ENCODE data around the gene TNK2. TPM values are rescaled to one million over a fixed set of nuclear protein-coding genes. Genes with fewer than 3 reads are reported as not detected.
"Not testable (repeated sequence)": the region's sequence is repeated elsewhere in the genome, so short reads cannot be mapped to it uniquely, and the experiment has no call there.

TNK2 gene
- polyA plus RNA-seq, 3 donors, result 0.84 to 131 (median 1.8) TPM

DNA sequence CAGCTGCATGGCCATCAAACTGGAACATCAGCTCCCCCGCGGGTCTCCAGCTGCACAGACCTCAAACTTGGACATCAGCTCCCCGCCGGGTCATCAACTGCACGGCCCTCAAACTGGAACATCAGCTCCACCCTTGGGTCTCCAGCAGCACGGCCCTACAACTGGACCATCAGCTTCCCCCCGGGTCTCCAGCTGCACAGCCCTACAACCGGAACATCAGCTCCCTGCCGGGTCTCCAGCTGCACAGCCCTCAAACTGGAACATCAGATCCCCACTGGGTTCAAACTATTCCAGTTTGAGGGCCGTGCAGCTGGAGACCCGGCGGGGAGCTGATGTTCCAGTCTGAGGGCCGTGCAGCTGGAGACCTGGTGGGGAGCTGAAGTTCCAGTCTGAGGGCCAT lies 32.5 kb upstream of the TNK2 start:
- DNase-seq; H3K27me3 Mint-ChIP-seq (ENCODE audit: low read depth in 3 of 3); H3K4me3 Mint-ChIP-seq; H3K79me2 ChIP-seq (ENCODE audit: insufficient read depth, low read length); H3K27ac Mint-ChIP-seq; H3K9me3 ChIP-seq (replicated peaks in 1 of 2; ENCODE audit: control insufficient read depth in 1 of 2, insufficient read depth in 1 of 2, low read length in 2 of 2); H3K4me2 ChIP-seq (replicated peaks; ENCODE audit: extremely low read depth, low read length, poor library complexity, severe bottlenecking); H3K27ac ChIP-seq (ENCODE audit: low read depth in 1 of 2, low read length in 2 of 2); H3K27me3 ChIP-seq (ENCODE audit: control insufficient read depth in 2 of 2, insufficient read depth in 2 of 2, low read length in 2 of 2); H3K4me1 ChIP-seq (ENCODE audit: control insufficient read depth in 1 of 2, insufficient read depth in 2 of 2, low read length in 2 of 2); H2AFZ ChIP-seq (ENCODE audit: insufficient read depth, low read depth, low read length, poor library complexity, severe bottlenecking); H4K20me1 ChIP-seq (ENCODE audit: insufficient read depth, low read length); H3K36me3 ChIP-seq (replicated peaks in 1 of 2; ENCODE audit: control insufficient read depth in 1 of 2, insufficient read depth in 2 of 2, low read length in 2 of 2); H3K4me3 ChIP-seq (replicated peaks in 1 of 3; ENCODE audit: low read depth in 2 of 3, low read length in 3 of 3); H3K9ac ChIP-seq (ENCODE audit: insufficient read depth, low read length, poor library complexity, severe bottlenecking); H3K4me1 Mint-ChIP-seq: not testable (repeated sequence)
- intact Hi-C loops (cut with micrococcal nuclease), result loop anchor here in 1 of 2 donors (10.0 kb wide), 1 partner anchor 296 kb away; no protein-coding TSS in a partner anchor
- Mint-ChIP-seq H3K9me3 (peaks cover 5 to 20% (median 9%) of the 10 kb centered on the region in 7 donors), H3K36me3 (peaks cover 8 to 13% of the 10 kb centered on the region in 2 donors)
- WGBS (ENCODE audit: insufficient coverage), result 89% methylated on average over 13 of the region's 13 CpGs

DNA sequence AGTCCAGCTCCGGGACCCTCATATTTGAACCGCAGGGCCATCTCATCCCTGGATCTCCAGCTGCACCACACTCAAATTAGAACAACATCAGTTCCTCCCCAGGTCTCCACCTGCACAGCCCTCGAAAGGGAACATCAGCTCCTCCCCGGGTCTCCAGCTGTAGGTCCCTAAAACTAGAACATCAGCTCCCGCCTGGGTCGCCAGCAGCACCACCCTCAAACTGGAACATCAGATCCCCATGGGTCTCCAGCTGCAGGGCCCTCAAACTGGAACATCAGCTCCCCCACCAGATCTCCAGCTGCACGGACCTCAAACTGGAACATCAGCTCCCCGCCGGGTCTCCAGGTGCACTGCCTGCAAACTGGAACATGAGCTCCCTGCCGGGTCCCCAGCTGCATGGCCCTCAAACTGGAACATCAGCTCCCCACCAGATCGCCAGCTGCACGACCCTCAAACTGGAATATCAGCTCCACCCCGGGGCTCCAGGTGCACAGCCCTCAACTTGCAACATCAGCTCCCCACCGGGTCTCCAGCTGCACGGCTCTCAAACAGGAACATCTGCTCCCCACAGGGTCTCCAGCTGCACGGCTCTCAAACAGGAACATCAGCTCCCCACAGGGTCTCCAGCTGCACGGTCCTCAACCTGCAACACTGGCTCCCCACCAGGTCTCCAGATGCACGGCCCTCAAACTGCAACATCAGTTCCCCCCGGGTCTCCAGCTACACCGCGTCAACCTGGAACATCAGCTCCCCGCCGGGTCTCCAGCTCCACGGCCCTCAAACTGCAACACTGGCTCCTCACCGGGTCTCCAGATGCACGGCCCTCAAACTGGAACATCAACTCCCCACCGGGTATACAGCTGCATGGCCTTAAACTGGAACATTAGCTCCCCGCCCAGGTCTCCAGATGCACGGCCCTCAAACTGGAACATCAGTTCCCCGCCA lies 31.4 kb upstream of the TNK2 start:
- not testable (repeated sequence) for H3K9ac ChIP-seq (ENCODE audit: insufficient read depth, low read length, poor library complexity, severe bottlenecking); H3K27me3 ChIP-seq (ENCODE audit: control insufficient read depth in 2 of 2, insufficient read depth in 2 of 2, low read length in 2 of 2); H3K4me1 Mint-ChIP-seq; DNase-seq; H2AFZ ChIP-seq (ENCODE audit: insufficient read depth, low read depth, low read length, poor library complexity, severe bottlenecking); H3K79me2 ChIP-seq (ENCODE audit: insufficient read depth, low read length); H3K36me3 ChIP-seq (replicated peaks in 1 of 2; ENCODE audit: control insufficient read depth in 1 of 2, insufficient read depth in 2 of 2, low read length in 2 of 2); H3K27ac Mint-ChIP-seq; H3K4me2 ChIP-seq (replicated peaks; ENCODE audit: extremely low read depth, low read length, poor library complexity, severe bottlenecking); H3K4me3 ChIP-seq (replicated peaks in 1 of 3; ENCODE audit: low read depth in 2 of 3, low read length in 3 of 3); H3K4me1 ChIP-seq (ENCODE audit: control insufficient read depth in 1 of 2, insufficient read depth in 2 of 2, low read length in 2 of 2); H3K27ac ChIP-seq (ENCODE audit: low read depth in 1 of 2, low read length in 2 of 2); H3K27me3 Mint-ChIP-seq (ENCODE audit: low read depth in 3 of 3); H4K20me1 ChIP-seq (ENCODE audit: insufficient read depth, low read length); H3K4me3 Mint-ChIP-seq; H3K9me3 ChIP-seq (replicated peaks in 1 of 2; ENCODE audit: control insufficient read depth in 1 of 2, insufficient read depth in 1 of 2, low read length in 2 of 2)
- Mint-ChIP-seq H3K36me3 (peaks cover 8 to 13% of the 10 kb centered on the region in 2 donors), H3K9me3 (peaks cover 5 to 18% (median 9%) of the 10 kb centered on the region in 7 donors)
- WGBS (ENCODE audit: insufficient coverage), result 74% methylated on average over 26 of the region's 30 CpGs
- intact Hi-C loops (cut with micrococcal nuclease), result loop anchor here in 1 of 2 donors (10.0 kb wide), 1 partner anchor 295 kb away; no protein-coding TSS in a partner anchor

DNA sequence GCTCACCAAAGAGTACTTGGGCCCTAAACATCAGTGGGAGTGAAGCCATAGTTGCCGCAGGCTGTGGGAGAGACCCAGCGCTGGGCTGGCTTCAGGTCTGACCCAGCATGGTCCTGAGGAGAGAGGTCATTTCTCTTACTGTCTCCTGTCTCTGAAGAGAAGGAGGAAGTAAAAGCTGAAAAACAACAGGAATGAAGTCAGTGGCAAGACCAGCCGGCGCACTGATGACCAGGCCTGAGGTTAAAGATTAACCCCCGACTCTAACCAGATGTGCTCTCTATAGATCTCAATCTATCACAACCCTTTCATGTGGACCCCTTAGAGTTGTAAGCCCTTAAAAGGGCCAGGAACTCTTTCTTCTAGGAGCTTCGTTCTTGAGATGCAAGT lies 24.7 kb upstream of the TNK2 start:
- DNase-seq; H3K27me3 ChIP-seq (ENCODE audit: control insufficient read depth in 2 of 2, insufficient read depth in 2 of 2, low read length in 2 of 2); H3K9me3 ChIP-seq (replicated peaks in 1 of 2; ENCODE audit: control insufficient read depth in 1 of 2, insufficient read depth in 1 of 2, low read length in 2 of 2); H3K27me3 Mint-ChIP-seq (ENCODE audit: low read depth in 3 of 3); H3K9ac ChIP-seq (ENCODE audit: insufficient read depth, low read length, poor library complexity, severe bottlenecking); H3K27ac Mint-ChIP-seq; H3K36me3 ChIP-seq (replicated peaks in 1 of 2; ENCODE audit: control insufficient read depth in 1 of 2, insufficient read depth in 2 of 2, low read length in 2 of 2); H2AFZ ChIP-seq (ENCODE audit: insufficient read depth, low read depth, low read length, poor library complexity, severe bottlenecking); H3K9me3 Mint-ChIP-seq; H3K4me1 Mint-ChIP-seq; intact Hi-C loops (cut with micrococcal nuclease); H3K4me1 ChIP-seq (ENCODE audit: control insufficient read depth in 1 of 2, insufficient read depth in 2 of 2, low read length in 2 of 2); H3K36me3 Mint-ChIP-seq; H4K20me1 ChIP-seq (ENCODE audit: insufficient read depth, low read length); H3K79me2 ChIP-seq (ENCODE audit: insufficient read depth, low read length); H3K27ac ChIP-seq (ENCODE audit: low read depth in 1 of 2, low read length in 2 of 2); H3K4me3 ChIP-seq (replicated peaks in 1 of 3; ENCODE audit: low read depth in 2 of 3, low read length in 3 of 3); H3K4me2 ChIP-seq (replicated peaks; ENCODE audit: extremely low read depth, low read length, poor library complexity, severe bottlenecking): not testable (repeated sequence)
- 100% methylated on average over 1 of the region's 6 CpGs for WGBS (ENCODE audit: insufficient coverage)
- H3K4me3 Mint-ChIP-seq, result peak overlapping the region in 1 of 2 donors; percentile 7

All from CD14-positive monocyte (primary cell).